Activated naive CD4-positive, alpha-beta T cell (primary cell): Measurements from ENCODE around the gene LOC101059915.

Experiments used
- DNase-seq, 4 experiments: peaks; one replicate each; lab custom pipeline; 2025; lab: John Stamatoyannopoulos, UW

LOC101059915 gene

GRCh38 chrX:71667328-71668247 is at the start of gene LOC101059915:
Gene LOC101059915 (plus strand): TSS chrX:71667546.
- no peak for DNase-seq

GRCh38 chrX:71617742-71618141 is 49.6 kb upstream of the LOC101059915 start:
- DNase-seq, result no peak

GRCh38 chrX:71618303-71618721 is 49.0 kb upstream of the LOC101059915 start, which contains the start of gene CXCR3:
Gene CXCR3 (minus strand): TSS chrX:71618511. CDS start chrX:71618449, 62 bp downstream.
- peak in 3 of 4 experiments; percentile 5 to 28 (median 5) for DNase-seq

- DNase-seq, result no peak
These were observed 48.6 kb upstream of the LOC101059915 start for GRCh38 chrX:71618787-71619186.

GRCh38 chrX:71619193-71619592 is 48.2 kb upstream of the LOC101059915 start:
- peak in 2 of 4 experiments; percentile 1 to 5 for DNase-seq

GRCh38 chrX:71619986-71620385 is 47.4 kb upstream of the LOC101059915 start:
- DNase-seq, result no peak

GRCh38 chrX:71621603-71622002 is 45.7 kb upstream of the LOC101059915 start:
- no peak for DNase-seq

- no peak for DNase-seq
These were observed 45.2 kb upstream of the LOC101059915 start for GRCh38 chrX:71622032-71622575.

GRCh38 chrX:71622576-71623450 is 44.5 kb upstream of the LOC101059915 start:
- DNase-seq, result peak; percentile 6 to 12 (median 8)

- DNase-seq, result no peak
These were observed 43.6 kb upstream of the LOC101059915 start for GRCh38 chrX:71623714-71624113.

- DNase-seq, result no peak
These were observed 41.9 kb upstream of the LOC101059915 start for GRCh38 chrX:71625471-71625870.

- DNase-seq, result no peak
These were observed 40.8 kb upstream of the LOC101059915 start for GRCh38 chrX:71626576-71626975.

- no peak for DNase-seq
These were observed 39.5 kb upstream of the LOC101059915 start for GRCh38 chrX:71627588-71628404.

- no peak for DNase-seq
These were observed 37.9 kb upstream of the LOC101059915 start for GRCh38 chrX:71629467-71629866.

GRCh38 chrX:71632923-71633657 is 34.3 kb upstream of the LOC101059915 start:
- DNase-seq, result no peak

- no peak for DNase-seq
These were observed 33.0 kb upstream of the LOC101059915 start for GRCh38 chrX:71634366-71634765.

GRCh38 chrX:71636438-71637252 is 30.7 kb upstream of the LOC101059915 start:
- no peak for DNase-seq

GRCh38 chrX:71637253-71637618 is 30.1 kb upstream of the LOC101059915 start:
- DNase-seq, result no peak

GRCh38 chrX:71637848-71638247 is 29.5 kb upstream of the LOC101059915 start:
- no peak for DNase-seq

GRCh38 chrX:71638409-71638808 is 28.9 kb upstream of the LOC101059915 start:
- no peak for DNase-seq
